Cardiac fibroblast (primary cell): ENCODE results near the gene AOPEP.

ENCODE experiments used
- DNase-seq, 2 donors: peaks; one replicate each; pipeline versions ENCODE4 v3.0.0 to v3.0.0-alpha.2; 2010; ENCODE audit warnings: low read depth in 2 of 2
- H3K4me3 ChIP-seq, 2 donors: replicated peaks in 1 of 2; 1 replicate in 1 of 2; 2 replicates in 1 of 2; pipeline ENCODE4 v1.5.1; 2011; ENCODE audit warnings: low read depth in 2 of 2, low read length in 2 of 2, mild to moderate bottlenecking in 2 of 2, moderate library complexity in 1 of 2
- CTCF ChIP-seq: IDR thresholded peaks from one replicate; pipeline ENCODE4 v1.5.1; 2011; ENCODE audit warnings: low read depth, mild to moderate bottlenecking, low read length, inconsistent platforms

AOPEP gene

GRCh38 chr9:95128177-95128524, 401.7 kb downstream of the AOPEP start:
- DNase-seq = no peak
- no peak overlapping the region for H3K4me3 ChIP-seq
- no peak for TF ChIP-seq CTCF

DNA sequence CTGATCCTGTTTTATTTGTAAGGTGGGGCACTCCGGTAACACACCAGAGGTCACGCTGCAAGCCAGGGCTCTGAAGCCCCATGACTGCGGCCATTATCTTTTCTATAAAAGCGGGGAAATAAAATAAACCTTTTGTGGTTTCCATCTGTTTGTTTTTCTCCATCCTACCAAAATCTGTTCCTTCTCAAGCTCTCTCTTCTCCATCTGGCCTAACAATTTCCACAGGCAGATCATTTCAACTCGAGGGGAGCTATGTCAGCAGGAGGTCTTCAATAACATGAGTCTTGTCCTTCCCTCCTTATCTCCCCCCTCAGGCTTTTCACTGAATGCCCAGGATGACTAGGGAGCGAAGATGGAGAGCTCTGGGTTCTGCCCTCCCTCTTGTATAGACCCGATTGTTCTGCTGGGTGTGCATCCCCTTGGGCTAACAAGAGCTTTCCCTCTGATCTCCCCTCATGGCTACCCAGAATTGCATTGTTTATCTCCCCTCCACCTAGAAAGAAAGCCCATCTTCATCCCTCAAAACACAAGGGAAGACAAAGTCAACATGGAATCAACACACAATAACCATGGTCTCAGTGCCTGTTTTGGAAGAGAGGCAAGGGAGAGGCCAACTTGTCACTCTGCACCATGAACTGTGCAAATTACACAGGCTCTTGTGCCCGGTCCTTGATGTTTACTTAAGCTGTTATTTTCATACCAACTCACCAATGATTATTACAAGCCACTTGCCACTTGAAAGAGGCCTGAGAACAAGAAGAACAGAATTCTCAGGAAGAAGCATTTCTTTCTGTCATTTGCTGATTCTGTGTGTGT, 403.2 kb downstream of the AOPEP start:
- TF ChIP-seq CTCF = no peak
- DNase-seq = no peak
- H3K4me3 ChIP-seq = no peak overlapping the region

- DNase-seq = no peak
- H3K4me3 ChIP-seq = no peak overlapping the region
- TF ChIP-seq CTCF = no peak
These were observed 404.0 kb downstream of the AOPEP start for GRCh38 chr9:95130484-95130883.

- H3K4me3 ChIP-seq = no peak overlapping the region
- TF ChIP-seq CTCF = peak; percentile 84
- DNase-seq = peak; percentile 75 to 79
These were observed 404.8 kb downstream of the AOPEP start for GRCh38 chr9:95131023-95131943.

DNA sequence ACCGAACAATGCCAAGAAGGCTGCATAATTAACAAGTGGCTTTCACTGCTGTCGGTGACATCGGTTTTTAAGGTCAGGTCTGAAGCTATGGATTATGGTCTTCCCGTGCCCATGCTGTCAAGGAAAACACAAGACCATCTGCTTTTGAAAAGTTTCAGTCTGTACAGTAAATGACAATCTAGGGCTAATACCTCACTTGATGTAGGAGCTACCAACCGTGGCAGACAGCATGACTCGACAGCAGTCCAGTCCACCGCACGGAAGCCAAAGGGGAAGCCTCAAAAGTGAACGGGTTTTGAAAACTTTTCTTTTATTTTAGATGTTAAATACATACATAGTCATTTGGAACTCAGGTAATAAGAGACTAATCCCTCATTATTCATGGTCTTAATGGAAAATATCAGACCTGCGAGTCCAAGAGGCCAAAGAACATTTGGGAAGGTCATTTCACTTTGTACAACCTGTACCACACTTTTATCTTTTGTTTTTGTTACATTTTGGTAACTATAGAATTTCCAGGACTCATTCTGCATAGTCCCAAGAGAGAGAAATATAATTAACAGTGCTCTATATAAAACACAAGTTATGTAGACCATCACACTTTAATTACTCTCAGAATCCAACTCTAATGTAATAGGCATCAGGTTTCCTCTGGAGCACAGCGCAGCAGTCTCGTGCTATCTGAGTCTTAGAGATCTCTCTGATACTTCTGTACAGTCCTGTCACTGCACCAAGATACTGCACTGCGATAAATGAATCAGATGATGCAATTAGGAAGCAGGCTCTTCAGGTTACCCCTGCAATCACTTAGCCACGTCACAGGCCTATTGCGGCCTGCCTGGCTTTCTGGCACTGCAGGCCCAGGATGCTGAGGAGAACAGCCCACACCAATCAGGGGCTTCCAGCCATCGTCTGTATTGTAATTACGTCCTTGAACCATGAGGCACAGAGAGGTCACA, 406.1 kb downstream of the AOPEP start:
- DNase-seq = no peak
- H3K4me3 ChIP-seq = no peak overlapping the region
- TF ChIP-seq CTCF = no peak

GRCh38 chr9:95133325-95133705, 406.8 kb downstream of the AOPEP start:
- H3K4me3 ChIP-seq = no peak overlapping the region
- TF ChIP-seq CTCF = no peak
- DNase-seq = no peak
